GM12878 (cell line): ENCODE data around the gene PRKAG2. TPM values are rescaled to one million over a fixed set of nuclear protein-coding genes. Genes with fewer than 3 reads are reported as not detected.

Experiments
- ATAC-seq: fragments of 200-7000 bp; cut with Tn5 transposase; 3 replicates; pipeline ENCODE4 v1.9.1; 2020; ENCODE audit warnings: mild to moderate bottlenecking, moderate library complexity
- BruUV-seq: library from RNA; stranded (reverse); fragments of 400-500 nt; replicated peaks from 2 replicates; lab custom pipeline; 2021; lab: Mats Ljungman, UMichigan
- CTCF ChIA-PET: fragments of 300-600 bp; sonication (Branson Sonifier 250); formaldehyde crosslinking; extraction: SDS; loops from one replicate; lab custom pipeline; 2021; ENCODE audit warnings: inconsistent platforms; lab: Yijun Ruan, JAX
- POLR2A ChIA-PET: fragments of 350-600 bp; formaldehyde crosslinking; extraction: SDS; loops from one replicate; lab custom pipeline; 2021; ENCODE audit warnings: inconsistent platforms; lab: Charles Lee
- RAD21 ChIA-PET: fragments of 300-600 bp; sonication (Branson Sonifier 250); formaldehyde crosslinking; loops from one replicate; lab custom pipeline; 2023; ENCODE audit warnings: antibody characterized with exemption; ENCODE audit not compliant: unreplicated experiment; lab: Charles Lee
- SMC1A ChIA-PET: fragments of 300-600 bp; sonication (Branson Sonifier 250); formaldehyde crosslinking; loops from one replicate; lab custom pipeline; 2023; ENCODE audit not compliant: unreplicated experiment, uncharacterized antibody; lab: Charles Lee
- DNase-seq: peaks from one replicate; pipeline ENCODE4 v3.0.0-alpha.2; 2011; ENCODE audit warnings: low read depth, low spot score
- FAIRE-seq: peaks from 3 replicates; lab custom pipeline; 2011; peaks lifted over from hg19 to GRCh38; lab: Jason Lieb, UNC
- H2AFZ ChIP-seq: 2 replicates; pipeline ENCODE4 v1.6.0; 2011; ENCODE audit warnings: low read depth, low read length, control low read depth; ENCODE audit not compliant: control insufficient read depth
- H3K27ac ChIP-seq: 2 replicates; pipeline ENCODE4 v1.5.1; 2011; ENCODE audit warnings: control low read depth; ENCODE audit not compliant: control insufficient read depth, insufficient read depth
- H3K27me3 ChIP-seq, 2 experiments: replicated peaks in 1 of 2; 2 replicates each; pipeline versions ENCODE4 v1.6.0 to v1.6.1; 2011; ENCODE audit warnings: low read length in 1 of 2; ENCODE audit not compliant: control insufficient read depth in 2 of 2, insufficient read depth in 2 of 2
- H3K36me3 ChIP-seq, 2 experiments: 2 replicates each; pipeline ENCODE4 v1.5.1; 2011; ENCODE audit warnings: low read length in 1 of 2; ENCODE audit not compliant: control insufficient read depth in 2 of 2, insufficient read depth in 2 of 2
- H3K4me1 ChIP-seq: 2 replicates; pipeline ENCODE4 v1.6.1; 2011; ENCODE audit warnings: mild to moderate bottlenecking, low read length, moderate library complexity, mixed read lengths; ENCODE audit not compliant: control insufficient read depth, insufficient read depth
- H3K4me2 ChIP-seq: 2 replicates; pipeline ENCODE4 v1.6.0; 2011; ENCODE audit warnings: control low read depth; ENCODE audit not compliant: control insufficient read depth, insufficient read depth
- H3K4me3 ChIP-seq: fragments of 200-600 bp; sonication (generic); 2 replicates; pipeline ENCODE4 v1.5.1; 2016
- H3K79me2 ChIP-seq: 2 replicates; pipeline ENCODE4 v1.6.0; 2011; ENCODE audit warnings: low read length; ENCODE audit not compliant: control insufficient read depth, insufficient read depth
- H3K9ac ChIP-seq: 2 replicates; pipeline ENCODE4 v1.8.0; 2011; ENCODE audit warnings: low read length, control low read depth, mixed read lengths; ENCODE audit not compliant: control insufficient read depth, insufficient read depth
- H3K9me3 ChIP-seq: replicated peaks from 3 replicates; pipeline ENCODE4 v1.5.1; 2011; ENCODE audit warnings: mild to moderate bottlenecking, low read length; ENCODE audit not compliant: control insufficient read depth, insufficient read depth
- H4K20me1 ChIP-seq: 2 replicates; pipeline ENCODE4 v1.6.0; 2011; ENCODE audit not compliant: control insufficient read depth, insufficient read depth
- EP300 ChIP-seq, 2 experiments: fragments of 150-350 bp in 1 of 2; IDR thresholded peaks; 2 replicates each; pipeline ENCODE4 v1.6.1; 2011 to 2012; ENCODE audit warnings: low read depth in 2 of 2, low read length in 2 of 2, borderline replicate concordance in 1 of 2, improper control_type of control experiment in 1 of 2, inconsistent platforms in 1 of 2; ENCODE audit not compliant: control insufficient read depth in 1 of 2
- EZH2 ChIP-seq: IDR thresholded peaks from 2 replicates; pipeline ENCODE4 v1.6.1; 2012; ENCODE audit warnings: low read depth, mild to moderate bottlenecking, control low read depth, inconsistent platforms, low read length, borderline replicate concordance; ENCODE audit not compliant: control insufficient read depth
- FOXK2 ChIP-seq: fragments of 450-650 bp; IDR thresholded peaks from 2 replicates; pipeline ENCODE4 v1.6.1; 2017; ENCODE audit warnings: mild to moderate bottlenecking, moderate library complexity
- GABPA ChIP-seq: IDR thresholded peaks from 2 replicates; pipeline ENCODE4 v1.6.1; 2014; ENCODE audit warnings: antibody characterized with exemption, low read depth, mild to moderate bottlenecking, inconsistent platforms
- IKZF2 ChIP-seq, 2 experiments: fragments of 450-650 bp; IDR thresholded peaks; 2 replicates each; pipeline ENCODE4 v1.6.1; 2017; ENCODE audit warnings: mild to moderate bottlenecking in 2 of 2, moderate library complexity in 2 of 2
- IRF4 ChIP-seq: IDR thresholded peaks from 2 replicates; pipeline ENCODE4 v1.6.1; 2011; ENCODE audit warnings: low read depth, low read length
- KLF5 ChIP-seq: fragments of 450-650 bp; IDR thresholded peaks from 2 replicates; pipeline ENCODE4 v1.6.1; 2014; ENCODE audit warnings: mild to moderate bottlenecking; ENCODE audit not compliant: partially characterized antibody
- NR2F1 ChIP-seq: fragments of 450-650 bp; conservative IDR thresholded peaks from 2 replicates; pipeline ENCODE4 v1.6.1; 2017; ENCODE audit warnings: mild to moderate bottlenecking
- RCOR1 ChIP-seq: conservative IDR thresholded peaks from 2 replicates; pipeline ENCODE4 v1.6.1; 2012; ENCODE audit warnings: low read depth, low read length, improper control_type of control experiment
- RELA ChIP-seq: fragments of 450-650 bp; IDR thresholded peaks from 2 replicates; pipeline ENCODE4 v1.8.0; 2014; ENCODE audit warnings: borderline replicate concordance; ENCODE audit not compliant: partially characterized antibody
- STAT1 ChIP-seq: fragments of 450-650 bp; conservative IDR thresholded peaks from 2 replicates; pipeline ENCODE4 v1.6.1; 2014; ENCODE audit warnings: antibody characterized with exemption, mild to moderate bottlenecking
- ZNF622 ChIP-seq: fragments of 450-650 bp; IDR thresholded peaks from 2 replicates; pipeline ENCODE4 v1.6.1; 2017; ENCODE audit warnings: mild to moderate bottlenecking, inconsistent platforms
- WGBS: methylation state at CpG from one replicate; pipeline ENCODE4 v1.1.6; 2016; ENCODE audit warnings: low lambda C conversion rate; ENCODE audit not compliant: insufficient replicate concordance, insufficient coverage; ENCODE audit errors: missing lambda C conversion rate; 5-methylcytosine and 5-hydroxymethylcytosine counted together
- in situ Hi-C: fragments of 300-500 bp; cut with MboI; formaldehyde crosslinking; loops from 9 replicates; pipeline ENCODE4 v1.14.3; 2018; ENCODE audit warnings: mixed read lengths
- intact Hi-C: fragments of 100-400 bp; cut with micrococcal nuclease; formaldehyde crosslinking; loops from one replicate; pipeline ENCODE4 v1.14.2; 2022; ENCODE audit not compliant: unreplicated experiment
- polyA plus RNA-seq, 11 experiments: library from polyadenylated mRNA; depleted of rRNA in 4 of 11; unstranded in 6 of 11; stranded (reverse) in 5 of 11; fragments of >200 nt; fragmentation: Nextera tagmentation in 4 of 11; fragmentation: Illumina TruSeq in 1 of 11; extraction: Ambion mirVana in 4 of 11; extraction: Trizol in 1 of 11; gene quantifications; 1 replicate in 1 of 11; 2 replicates in 10 of 11; pipeline versions ENCODE4 v1.2.1 to v1.2.3, GENCODE V29; 2011 to 2016; ENCODE audit warnings: inconsistent platforms in 2 of 11, missing spikeins in 2 of 11, low read depth in 1 of 11
- total RNA-seq, 4 experiments: library from RNA; depleted of rRNA in 3 of 4; stranded (reverse); fragments of >200 nt in 3 of 4; fragmentation: Illumina TruSeq in 1 of 4; extraction: Trizol in 1 of 4; gene quantifications; 2 replicates each; pipeline versions ENCODE4 v1.2.1 to v1.2.3, GENCODE V29; 2013 to 2021
- TF ChIP-seq, protein P1 (sequence below): fragments of 450-650 bp; IDR thresholded peaks from 2 replicates; pipeline ENCODE4 v1.6.1; 2017; ENCODE audit warnings: low read depth, mild to moderate bottlenecking, moderate library complexity
- TF ChIP-seq, protein P2 (sequence below): IDR thresholded peaks from 2 replicates; pipeline ENCODE4 v1.6.1; 2011; ENCODE audit warnings: mild to moderate bottlenecking, low read depth, low read length, moderate library complexity; ENCODE audit not compliant: insufficient replicate concordance
- TF ChIP-seq, protein P3 (sequence below): fragments of 450-650 bp; IDR thresholded peaks from 2 replicates; pipeline ENCODE4 v1.6.1; 2016; ENCODE audit warnings: mild to moderate bottlenecking

PRKAG2 gene
- total and polyA plus RNA-seq, 10 of the 15 experiments (the other 5 are each of a cell fraction or from before 2014, with no cell fraction given): 3.4 to 8.9 (median 6.8) TPM

DNA sequence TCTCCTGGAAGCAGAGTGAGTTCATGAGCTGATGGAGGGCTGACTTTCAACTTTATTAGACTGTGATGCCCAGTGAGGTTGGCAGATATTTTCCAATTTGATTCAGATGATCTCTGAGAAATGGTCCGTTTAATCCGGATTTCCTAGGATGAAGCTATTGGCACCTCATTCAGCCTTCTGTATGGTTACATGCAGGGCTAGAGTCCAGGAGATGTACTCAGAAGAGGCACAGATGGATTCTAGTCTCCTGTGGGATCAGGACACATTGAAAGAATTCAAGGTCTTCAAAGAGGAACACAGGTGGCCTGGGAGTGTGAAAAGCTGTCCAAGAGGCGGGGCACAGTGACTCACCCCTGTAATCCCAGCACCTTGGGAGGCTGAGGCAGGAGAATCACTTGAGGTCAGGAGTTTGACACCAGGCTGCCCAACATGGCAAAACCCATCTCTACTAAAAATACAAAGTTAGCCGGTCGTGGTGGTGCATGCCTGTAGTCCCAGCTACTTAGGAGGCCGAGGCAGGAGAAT is 334.2 kb downstream of the PRKAG2 start:
- Histone ChIP-seq H3K9me3 (no peaks in the 10 kb centered on the region), H4K20me1 (no peaks in the 10 kb centered on the region), H3K79me2 (no peaks in the 10 kb centered on the region), H3K4me1 (no peaks in the 10 kb centered on the region), H3K27ac (no peak overlapping the region), H3K9ac (no peak overlapping the region), H3K36me3 (no peaks in the 10 kb centered on the region), H3K27me3 (no peaks in the 10 kb centered on the region), H2AFZ (no peak overlapping the region), H3K4me2 (no peak overlapping the region), H3K4me3 (no peak overlapping the region)
- ChIA-PET RAD21 (no interaction called here), POLR2A (no interaction called here), SMC1A (interaction anchor here (0.8 to 1.6 kb wide), 2 partner anchors 13 to 72 kb away, joined by 3 to 5 read pairs; no protein-coding TSS in a partner anchor), CTCF (interaction anchor here (1.1 kb wide), 1 partner anchor 216 kb away, joined by 3 read pairs; no protein-coding TSS in a partner anchor)
- no peak for DNase-seq
- in situ Hi-C loops (no loop called here), intact Hi-C loops (no loop called here)
- no peak for FAIRE-seq
- WGBS: 66% methylated on average over 6 of the region's 6 CpGs
- TF ChIP-seq, protein P1, sequence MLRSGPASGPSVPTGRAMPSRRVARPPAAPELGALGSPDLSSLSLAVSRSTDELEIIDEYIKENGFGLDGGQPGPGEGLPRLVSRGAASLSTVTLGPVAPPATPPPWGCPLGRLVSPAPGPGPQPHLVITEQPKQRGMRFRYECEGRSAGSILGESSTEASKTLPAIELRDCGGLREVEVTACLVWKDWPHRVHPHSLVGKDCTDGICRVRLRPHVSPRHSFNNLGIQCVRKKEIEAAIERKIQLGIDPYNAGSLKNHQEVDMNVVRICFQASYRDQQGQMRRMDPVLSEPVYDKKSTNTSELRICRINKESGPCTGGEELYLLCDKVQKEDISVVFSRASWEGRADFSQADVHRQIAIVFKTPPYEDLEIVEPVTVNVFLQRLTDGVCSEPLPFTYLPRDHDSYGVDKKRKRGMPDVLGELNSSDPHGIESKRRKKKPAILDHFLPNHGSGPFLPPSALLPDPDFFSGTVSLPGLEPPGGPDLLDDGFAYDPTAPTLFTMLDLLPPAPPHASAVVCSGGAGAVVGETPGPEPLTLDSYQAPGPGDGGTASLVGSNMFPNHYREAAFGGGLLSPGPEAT: no peak
- TF ChIP-seq RCOR1 (no peak), EP300 (IDR thresholded peaks at IDR 0.05; ENCODE audit: borderline replicate concordance in 1 of 2, control insufficient read depth in 1 of 2, low read depth in 2 of 2, low read length in 2 of 2) (no peak), KLF5 (no peak), STAT1 (no peak), EZH2 (no peak), FOXK2 (no peak), IRF4 (no peak), IKZF2 (IDR thresholded peaks at IDR 0.05) (no peak), GABPA (no peak), RELA (no peak), NR2F1 (no peak), ZNF622 (no peak)
- TF ChIP-seq, protein P2, sequence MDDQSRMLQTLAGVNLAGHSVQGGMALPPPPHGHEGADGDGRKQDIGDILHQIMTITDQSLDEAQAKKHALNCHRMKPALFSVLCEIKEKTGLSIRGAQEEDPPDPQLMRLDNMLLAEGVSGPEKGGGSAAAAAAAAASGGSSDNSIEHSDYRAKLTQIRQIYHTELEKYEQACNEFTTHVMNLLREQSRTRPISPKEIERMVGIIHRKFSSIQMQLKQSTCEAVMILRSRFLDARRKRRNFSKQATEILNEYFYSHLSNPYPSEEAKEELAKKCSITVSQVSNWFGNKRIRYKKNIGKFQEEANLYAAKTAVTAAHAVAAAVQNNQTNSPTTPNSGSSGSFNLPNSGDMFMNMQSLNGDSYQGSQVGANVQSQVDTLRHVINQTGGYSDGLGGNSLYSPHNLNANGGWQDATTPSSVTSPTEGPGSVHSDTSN: no peak
- TF ChIP-seq, protein P3, sequence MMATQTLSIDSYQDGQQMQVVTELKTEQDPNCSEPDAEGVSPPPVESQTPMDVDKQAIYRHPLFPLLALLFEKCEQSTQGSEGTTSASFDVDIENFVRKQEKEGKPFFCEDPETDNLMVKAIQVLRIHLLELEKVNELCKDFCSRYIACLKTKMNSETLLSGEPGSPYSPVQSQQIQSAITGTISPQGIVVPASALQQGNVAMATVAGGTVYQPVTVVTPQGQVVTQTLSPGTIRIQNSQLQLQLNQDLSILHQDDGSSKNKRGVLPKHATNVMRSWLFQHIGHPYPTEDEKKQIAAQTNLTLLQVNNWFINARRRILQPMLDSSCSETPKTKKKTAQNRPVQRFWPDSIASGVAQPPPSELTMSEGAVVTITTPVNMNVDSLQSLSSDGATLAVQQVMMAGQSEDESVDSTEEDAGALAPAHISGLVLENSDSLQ: no peak
- ATAC-seq: no peak
- BruUV-seq: no TSS peak
